ENCODE measurements around the gene GRID1. TPM values are rescaled to one million over a fixed set of nuclear protein-coding genes. Genes with fewer than 3 reads are reported as not detected.

Gene GRID1
- polyA plus RNA-seq, 1 of the 3 experiments (the other 2 are of a cell fraction) = 0.13 TPM

DNA sequence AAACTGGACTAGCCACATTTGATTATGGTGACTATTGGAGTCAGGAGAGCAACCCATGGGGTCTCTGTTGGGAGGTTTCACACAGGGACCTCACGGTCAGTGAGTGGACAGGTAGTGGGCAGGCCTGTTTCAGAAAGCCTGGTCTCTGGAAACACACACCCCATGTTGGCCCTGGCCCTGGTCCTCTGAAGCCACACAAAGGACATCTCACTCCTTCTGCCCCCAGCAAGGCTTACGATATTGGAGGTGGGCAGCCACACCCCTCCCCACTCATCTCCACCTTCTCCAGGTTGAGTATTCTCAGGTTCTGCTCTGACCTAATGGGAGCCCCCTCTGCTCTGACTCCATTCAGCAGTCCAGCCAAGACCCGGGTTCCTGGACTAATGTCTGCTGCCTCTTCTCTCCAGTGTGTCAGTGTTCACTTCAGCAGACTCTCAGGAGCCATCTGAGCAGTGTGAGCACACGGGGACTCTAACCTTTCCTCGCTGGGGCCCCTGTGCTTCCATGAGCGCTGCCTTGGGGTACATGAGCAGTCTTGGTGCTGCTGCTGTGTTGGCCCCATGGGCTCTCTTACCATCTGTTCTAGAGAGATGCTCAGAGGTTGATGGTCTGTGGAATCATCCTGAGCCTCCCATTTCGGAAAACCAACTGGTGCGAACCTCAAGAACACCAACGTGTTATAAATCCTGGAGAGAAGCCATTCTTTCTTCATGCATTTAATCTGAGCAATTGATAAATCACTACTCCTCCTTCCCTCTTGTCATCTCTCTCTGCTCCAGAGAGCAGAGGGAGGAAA, 748.6 kb downstream of the GRID1 start:
- 42% methylated on average over 4 of the region's 9 CpGs for WGBS (ENCODE audit: low lambda C conversion rate)
- no peaks in the 10 kb centered on the region for H3K9me2 ChIP-seq
- H3K79me2 ChIP-seq (ENCODE audit: insufficient read depth) = no peaks in the 10 kb centered on the region
- no peaks in the 10 kb centered on the region for H3F3A ChIP-seq (replicated peaks; ENCODE audit: insufficient read depth)
- no peaks in the 10 kb centered on the region for H3K4me1 ChIP-seq (ENCODE audit: control insufficient read depth in 1 of 2, insufficient read depth in 2 of 2, low read depth in 1 of 2, low read length in 1 of 2)
- H3K9me3 ChIP-seq = no peaks in the 10 kb centered on the region
- no peak overlapping the region for H2AFZ ChIP-seq (ENCODE audit: low read depth)
- no peaks in the 10 kb centered on the region for H3K36me3 ChIP-seq (replicated peaks in 1 of 2; ENCODE audit: control insufficient read depth in 1 of 2, insufficient read depth in 2 of 2, low read length in 1 of 2)
- H4K20me1 ChIP-seq (ENCODE audit: insufficient read depth) = no peaks in the 10 kb centered on the region
- H3K27ac ChIP-seq (ENCODE audit: low read depth in 2 of 2, low read length in 1 of 2) = no peak overlapping the region
- no peak for TF ChIP-seq POLR2AphosphoS5 (IDR thresholded peaks at IDR 0.05; ENCODE audit: low read depth, low read length)
- TF ChIP-seq, protein P1, sequence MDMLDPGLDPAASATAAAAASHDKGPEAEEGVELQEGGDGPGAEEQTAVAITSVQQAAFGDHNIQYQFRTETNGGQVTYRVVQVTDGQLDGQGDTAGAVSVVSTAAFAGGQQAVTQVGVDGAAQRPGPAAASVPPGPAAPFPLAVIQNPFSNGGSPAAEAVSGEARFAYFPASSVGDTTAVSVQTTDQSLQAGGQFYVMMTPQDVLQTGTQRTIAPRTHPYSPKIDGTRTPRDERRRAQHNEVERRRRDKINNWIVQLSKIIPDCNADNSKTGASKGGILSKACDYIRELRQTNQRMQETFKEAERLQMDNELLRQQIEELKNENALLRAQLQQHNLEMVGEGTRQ (IDR thresholded peaks at IDR 0.05; ENCODE audit: borderline replicate concordance, low read depth, low read length) = no peak
- no peak for TF ChIP-seq JUND (IDR thresholded peaks at IDR 0.05)
- no peak for TF ChIP-seq TAF1 (IDR thresholded peaks at IDR 0.05; ENCODE audit: borderline replicate concordance, low read depth, low read length)
- no peak for TF ChIP-seq CHD2 (IDR thresholded peaks at IDR 0.05; ENCODE audit: low read length, partially characterized antibody)
- TF ChIP-seq, protein P2, sequence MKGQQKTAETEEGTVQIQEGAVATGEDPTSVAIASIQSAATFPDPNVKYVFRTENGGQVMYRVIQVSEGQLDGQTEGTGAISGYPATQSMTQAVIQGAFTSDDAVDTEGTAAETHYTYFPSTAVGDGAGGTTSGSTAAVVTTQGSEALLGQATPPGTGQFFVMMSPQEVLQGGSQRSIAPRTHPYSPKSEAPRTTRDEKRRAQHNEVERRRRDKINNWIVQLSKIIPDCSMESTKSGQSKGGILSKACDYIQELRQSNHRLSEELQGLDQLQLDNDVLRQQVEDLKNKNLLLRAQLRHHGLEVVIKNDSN (IDR thresholded peaks at IDR 0.05; ENCODE audit: borderline replicate concordance, low read depth) = no peak
- H3K27me3 ChIP-seq (ENCODE audit: insufficient read depth) = no peaks in the 10 kb centered on the region
- DNase-seq = no peak
- H3K4me2 ChIP-seq = no peak overlapping the region
- no peak overlapping the region for H3K4me3 ChIP-seq (ENCODE audit: low read depth in 2 of 2, low read length in 1 of 2)
- CTCF ChIA-PET = no interaction called here
- H3K9ac ChIP-seq = no peak overlapping the region
- POLR2A ChIA-PET = no interaction called here

DNA sequence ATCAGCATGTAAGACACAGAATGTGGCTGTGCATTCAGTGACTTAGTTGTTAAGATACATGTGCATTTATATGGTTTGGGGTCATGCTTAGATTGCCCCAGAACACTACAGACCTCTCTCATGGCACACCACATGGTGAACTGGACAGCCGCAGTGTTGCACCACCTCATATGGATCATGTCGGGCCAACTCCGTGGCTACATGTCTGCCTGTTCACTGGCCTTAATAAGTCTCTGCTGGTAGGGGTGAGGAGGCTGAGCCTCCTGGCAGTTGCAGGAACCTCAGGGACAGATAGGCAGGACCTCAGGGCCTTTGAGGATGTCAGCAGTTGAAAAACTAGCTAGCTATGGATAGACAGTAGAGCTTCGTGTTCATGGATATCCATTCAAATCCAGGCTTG, 751.0 kb downstream of the GRID1 start:
- no peak overlapping the region for H3K4me3 ChIP-seq (ENCODE audit: low read depth in 2 of 2, low read length in 1 of 2)
- no peaks in the 10 kb centered on the region for H3K4me1 ChIP-seq (ENCODE audit: control insufficient read depth in 1 of 2, insufficient read depth in 2 of 2, low read depth in 1 of 2, low read length in 1 of 2)
- no peak overlapping the region for H3K9ac ChIP-seq
- H3K4me2 ChIP-seq = no peak overlapping the region
- H3K79me2 ChIP-seq (ENCODE audit: insufficient read depth) = no peaks in the 10 kb centered on the region
- ChIA-PET POLR2A (no interaction called here), CTCF (interaction anchor here (0.7 kb wide), 1 partner anchor 38 kb away, joined by 3 read pairs; no protein-coding TSS in a partner anchor)
- H2AFZ ChIP-seq (ENCODE audit: low read depth) = no peak overlapping the region
- no peaks in the 10 kb centered on the region for H3K27me3 ChIP-seq (ENCODE audit: insufficient read depth)
- 45% methylated on average over 4 of the region's 4 CpGs for WGBS (ENCODE audit: low lambda C conversion rate)
- no peaks in the 10 kb centered on the region for H3K36me3 ChIP-seq (replicated peaks in 1 of 2; ENCODE audit: control insufficient read depth in 1 of 2, insufficient read depth in 2 of 2, low read length in 1 of 2)
- H3K27ac ChIP-seq (ENCODE audit: low read depth in 2 of 2, low read length in 1 of 2) = no peak overlapping the region
- H3K9me3 ChIP-seq = no peaks in the 10 kb centered on the region
- H3F3A ChIP-seq (replicated peaks; ENCODE audit: insufficient read depth) = no peaks in the 10 kb centered on the region
- TF ChIP-seq EP300 (IDR thresholded peaks at IDR 0.05; ENCODE audit: borderline replicate concordance in 1 of 2, low read depth in 1 of 2, low read length in 1 of 2) (no peak), RAD21 (IDR thresholded peaks at IDR 0.05; ENCODE audit: low read length) (no peak)
- no peak for DNase-seq
- no peaks in the 10 kb centered on the region for H4K20me1 ChIP-seq (ENCODE audit: insufficient read depth)
- H3K9me2 ChIP-seq = no peaks in the 10 kb centered on the region

DNA sequence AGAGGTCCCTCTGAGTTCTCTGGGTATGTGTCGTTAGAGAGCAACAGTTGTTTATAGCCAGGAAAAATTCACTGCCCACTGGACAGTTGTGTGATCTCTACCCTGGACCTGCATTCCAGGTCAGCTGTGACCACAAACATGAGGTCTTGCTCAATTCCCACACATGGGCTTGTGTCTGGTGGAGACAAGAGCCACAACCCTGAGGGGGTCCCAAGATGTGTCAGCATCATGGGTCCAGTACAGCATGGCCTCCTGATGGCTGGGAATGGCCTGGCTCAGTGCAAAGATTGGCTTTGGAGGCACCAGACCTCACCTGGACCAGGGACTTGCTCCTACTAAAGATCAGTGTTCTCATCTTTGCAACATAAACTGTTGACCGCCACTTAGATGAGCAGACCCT, 751.6 kb downstream of the GRID1 start:
- no peaks in the 10 kb centered on the region for H3F3A ChIP-seq (replicated peaks; ENCODE audit: insufficient read depth)
- no peaks in the 10 kb centered on the region for H4K20me1 ChIP-seq (ENCODE audit: insufficient read depth)
- H3K36me3 ChIP-seq (replicated peaks in 1 of 2; ENCODE audit: control insufficient read depth in 1 of 2, insufficient read depth in 2 of 2, low read length in 1 of 2) = no peaks in the 10 kb centered on the region
- H3K79me2 ChIP-seq (ENCODE audit: insufficient read depth) = no peaks in the 10 kb centered on the region
- H3K9me3 ChIP-seq = no peaks in the 10 kb centered on the region
- H3K4me3 ChIP-seq (ENCODE audit: low read depth in 2 of 2, low read length in 1 of 2) = no peak overlapping the region
- H3K9me2 ChIP-seq = no peaks in the 10 kb centered on the region
- no peak overlapping the region for H3K9ac ChIP-seq
- H2AFZ ChIP-seq (ENCODE audit: low read depth) = no peak overlapping the region
- no peaks in the 10 kb centered on the region for H3K4me1 ChIP-seq (ENCODE audit: control insufficient read depth in 1 of 2, insufficient read depth in 2 of 2, low read depth in 1 of 2, low read length in 1 of 2)
- no peak overlapping the region for H3K27ac ChIP-seq (ENCODE audit: low read depth in 2 of 2, low read length in 1 of 2)
- H3K27me3 ChIP-seq (ENCODE audit: insufficient read depth) = no peaks in the 10 kb centered on the region
- ChIA-PET CTCF (no interaction called here), POLR2A (no interaction called here)
- TF ChIP-seq TAF1 (IDR thresholded peaks at IDR 0.05; ENCODE audit: borderline replicate concordance, low read depth, low read length) (no peak), MXI1 (IDR thresholded peaks at IDR 0.05; ENCODE audit: low read depth, low read length) (no peak), RCOR1 (IDR thresholded peaks at IDR 0.05; ENCODE audit: low read length) (no peak), YY1 (IDR thresholded peaks at IDR 0.05; ENCODE audit: low read depth) (no peak), FOXJ3 (CRISPR knock-in tag; IDR thresholded peaks at IDR 0.05) (no peak), JUND (IDR thresholded peaks at IDR 0.05) (no peak), RFX5 (IDR thresholded peaks at IDR 0.05; ENCODE audit: low read length) (no peak), NRF1 (IDR thresholded peaks at IDR 0.05; ENCODE audit: low read depth, low read length) (no peak), POLR2AphosphoS5 (IDR thresholded peaks at IDR 0.05; ENCODE audit: low read depth, low read length) (no peak)
- TF ChIP-seq, protein P3, sequence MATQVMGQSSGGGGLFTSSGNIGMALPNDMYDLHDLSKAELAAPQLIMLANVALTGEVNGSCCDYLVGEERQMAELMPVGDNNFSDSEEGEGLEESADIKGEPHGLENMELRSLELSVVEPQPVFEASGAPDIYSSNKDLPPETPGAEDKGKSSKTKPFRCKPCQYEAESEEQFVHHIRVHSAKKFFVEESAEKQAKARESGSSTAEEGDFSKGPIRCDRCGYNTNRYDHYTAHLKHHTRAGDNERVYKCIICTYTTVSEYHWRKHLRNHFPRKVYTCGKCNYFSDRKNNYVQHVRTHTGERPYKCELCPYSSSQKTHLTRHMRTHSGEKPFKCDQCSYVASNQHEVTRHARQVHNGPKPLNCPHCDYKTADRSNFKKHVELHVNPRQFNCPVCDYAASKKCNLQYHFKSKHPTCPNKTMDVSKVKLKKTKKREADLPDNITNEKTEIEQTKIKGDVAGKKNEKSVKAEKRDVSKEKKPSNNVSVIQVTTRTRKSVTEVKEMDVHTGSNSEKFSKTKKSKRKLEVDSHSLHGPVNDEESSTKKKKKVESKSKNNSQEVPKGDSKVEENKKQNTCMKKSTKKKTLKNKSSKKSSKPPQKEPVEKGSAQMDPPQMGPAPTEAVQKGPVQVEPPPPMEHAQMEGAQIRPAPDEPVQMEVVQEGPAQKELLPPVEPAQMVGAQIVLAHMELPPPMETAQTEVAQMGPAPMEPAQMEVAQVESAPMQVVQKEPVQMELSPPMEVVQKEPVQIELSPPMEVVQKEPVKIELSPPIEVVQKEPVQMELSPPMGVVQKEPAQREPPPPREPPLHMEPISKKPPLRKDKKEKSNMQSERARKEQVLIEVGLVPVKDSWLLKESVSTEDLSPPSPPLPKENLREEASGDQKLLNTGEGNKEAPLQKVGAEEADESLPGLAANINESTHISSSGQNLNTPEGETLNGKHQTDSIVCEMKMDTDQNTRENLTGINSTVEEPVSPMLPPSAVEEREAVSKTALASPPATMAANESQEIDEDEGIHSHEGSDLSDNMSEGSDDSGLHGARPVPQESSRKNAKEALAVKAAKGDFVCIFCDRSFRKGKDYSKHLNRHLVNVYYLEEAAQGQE (IDR thresholded peaks at IDR 0.05; ENCODE audit: low read depth, low read length) = no peak
- TF ChIP-seq, protein P1 (IDR thresholded peaks at IDR 0.05; ENCODE audit: borderline replicate concordance, low read depth, low read length) = no peak
- 38% methylated on average over 2 of the region's 2 CpGs for WGBS (ENCODE audit: low lambda C conversion rate)
- H3K4me2 ChIP-seq = no peak overlapping the region
- no peak for DNase-seq
